ENCODE data around the gene NTRK2.

NTRK2 gene

DNA sequence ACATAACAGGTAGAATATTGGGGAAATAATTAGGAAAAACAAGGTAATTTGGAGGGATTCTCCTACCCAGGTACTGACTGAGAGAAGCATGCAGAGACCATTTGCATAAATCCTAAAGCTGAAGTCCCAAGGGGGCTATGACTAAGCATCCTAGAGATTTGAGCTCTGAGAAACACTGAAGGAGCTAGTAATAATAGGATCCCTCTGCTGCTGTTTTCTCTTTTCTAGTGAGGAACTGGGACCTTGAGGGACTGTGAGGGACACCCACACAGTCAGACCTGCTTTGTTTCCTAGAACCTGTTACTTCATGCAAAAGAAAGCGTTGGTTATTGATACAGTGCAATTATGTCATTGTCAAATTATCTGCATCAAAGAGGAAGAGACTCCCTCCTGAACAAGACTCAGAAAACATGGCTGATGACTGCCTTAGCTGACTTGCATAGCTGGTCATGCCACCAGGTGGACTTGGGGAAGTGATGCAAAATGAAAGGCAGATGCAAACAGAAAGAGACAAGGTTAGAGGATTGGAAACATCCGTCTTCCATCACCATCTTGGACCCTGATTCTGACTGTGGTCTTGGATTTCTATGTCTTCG lies 335.4 kb downstream of the NTRK2 start:
- no peak overlapping the region for H3K4me3 ChIP-seq (ENCODE audit: low read depth, low read length)

DNA sequence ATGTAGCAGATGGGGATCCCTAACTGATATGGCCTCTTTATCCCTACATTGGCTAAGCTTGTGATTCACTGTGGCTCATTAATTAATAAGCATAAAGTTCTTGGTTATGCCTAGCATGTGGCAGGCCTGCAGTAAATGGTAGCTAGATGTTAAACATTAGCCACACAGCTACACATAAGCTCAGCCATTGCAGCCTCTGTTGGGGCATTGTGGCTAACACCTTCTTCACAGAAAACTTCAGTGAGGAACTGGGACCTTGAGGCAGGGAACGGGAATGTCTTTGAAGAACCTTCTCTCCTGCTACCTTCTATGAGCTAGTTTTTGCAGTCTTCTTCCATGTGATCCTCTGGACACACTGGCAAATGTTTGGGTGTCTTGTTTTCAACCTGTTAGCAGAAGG lies 338.2 kb downstream of the NTRK2 start:
- H3K4me3 ChIP-seq (ENCODE audit: low read depth, low read length), result no peak overlapping the region

DNA sequence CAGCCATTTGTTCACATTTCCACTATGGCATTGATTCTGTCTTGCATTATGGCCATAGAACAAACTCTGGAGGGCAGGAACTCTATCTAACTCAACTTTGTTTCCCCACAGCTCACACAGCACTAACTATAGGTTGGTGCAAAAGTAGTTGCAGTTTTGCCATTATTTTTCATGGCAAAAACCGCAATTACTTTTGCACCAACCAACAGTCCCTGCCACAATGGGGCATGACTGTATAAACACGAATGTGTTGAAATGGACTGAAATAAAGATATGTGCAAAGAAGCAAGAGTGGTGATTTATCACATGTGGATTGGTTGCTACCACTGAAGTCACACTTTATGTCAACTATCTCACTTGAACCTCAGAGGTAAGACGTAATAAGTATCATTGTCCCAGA lies 338.7 kb downstream of the NTRK2 start:
- no peak overlapping the region for H3K4me3 ChIP-seq (ENCODE audit: low read depth, low read length)

DNA sequence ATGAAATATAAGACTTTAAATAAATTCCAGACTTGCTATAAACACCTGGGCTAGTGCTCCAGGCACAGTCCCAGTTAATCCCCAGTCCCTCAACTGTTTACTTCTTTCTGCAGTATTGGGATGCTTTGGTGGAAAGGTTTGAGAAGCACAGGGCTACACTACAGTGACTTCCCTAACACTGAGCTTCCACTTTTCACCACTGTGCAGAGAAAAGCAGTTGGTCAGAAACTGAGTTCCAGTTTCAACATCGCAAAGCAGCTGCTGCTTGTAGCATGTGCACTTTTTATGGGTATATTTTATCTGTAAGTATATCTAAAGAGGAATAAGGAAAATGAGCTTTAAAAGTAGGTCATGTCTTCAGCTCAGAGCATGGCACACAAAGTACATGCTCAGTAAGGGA lies 339.7 kb downstream of the NTRK2 start:
- H3K4me3 ChIP-seq (ENCODE audit: low read depth, low read length), result no peak overlapping the region

DNA sequence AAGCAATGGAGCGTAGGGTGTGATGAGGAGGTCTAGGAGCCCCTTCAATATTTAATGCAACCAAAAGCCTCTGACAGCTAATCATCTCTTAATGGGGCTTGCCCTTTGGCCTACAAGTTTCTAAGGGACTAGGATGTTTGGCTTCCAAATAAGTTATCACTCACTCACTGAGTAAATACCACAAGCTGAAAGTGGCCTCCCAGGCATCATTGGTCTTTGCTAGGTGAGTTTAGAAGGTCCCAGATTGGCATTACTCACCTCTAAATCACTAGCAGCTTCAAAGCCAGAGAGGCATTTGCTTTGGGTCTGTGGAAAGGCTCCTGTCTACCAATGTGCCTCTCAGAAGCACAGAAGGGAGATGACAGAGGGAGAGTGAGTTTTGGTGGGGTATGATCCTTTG lies 344.2 kb downstream of the NTRK2 start:
- no peak overlapping the region for H3K4me3 ChIP-seq (ENCODE audit: low read depth, low read length)

DNA sequence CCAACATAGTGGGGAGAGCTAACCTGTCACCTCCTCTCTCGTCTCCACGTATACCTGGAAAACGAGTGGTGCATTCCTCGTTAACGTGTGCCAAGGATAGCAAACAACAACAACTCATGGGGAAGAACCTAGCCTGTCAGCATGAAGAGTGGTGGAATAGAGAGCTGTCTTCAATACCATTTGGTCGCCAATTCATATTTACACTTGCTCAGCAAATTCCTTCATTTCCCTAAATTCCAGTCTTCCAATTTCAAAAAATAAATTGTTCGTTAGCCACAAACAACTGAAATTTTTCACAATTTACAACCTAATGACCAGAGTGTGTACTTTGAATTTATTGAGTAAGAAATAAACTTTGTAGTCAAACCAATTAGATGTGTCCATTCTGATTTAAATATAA lies 344.8 kb downstream of the NTRK2 start:
- no peak overlapping the region for H3K4me3 ChIP-seq (ENCODE audit: low read depth, low read length)

DNA sequence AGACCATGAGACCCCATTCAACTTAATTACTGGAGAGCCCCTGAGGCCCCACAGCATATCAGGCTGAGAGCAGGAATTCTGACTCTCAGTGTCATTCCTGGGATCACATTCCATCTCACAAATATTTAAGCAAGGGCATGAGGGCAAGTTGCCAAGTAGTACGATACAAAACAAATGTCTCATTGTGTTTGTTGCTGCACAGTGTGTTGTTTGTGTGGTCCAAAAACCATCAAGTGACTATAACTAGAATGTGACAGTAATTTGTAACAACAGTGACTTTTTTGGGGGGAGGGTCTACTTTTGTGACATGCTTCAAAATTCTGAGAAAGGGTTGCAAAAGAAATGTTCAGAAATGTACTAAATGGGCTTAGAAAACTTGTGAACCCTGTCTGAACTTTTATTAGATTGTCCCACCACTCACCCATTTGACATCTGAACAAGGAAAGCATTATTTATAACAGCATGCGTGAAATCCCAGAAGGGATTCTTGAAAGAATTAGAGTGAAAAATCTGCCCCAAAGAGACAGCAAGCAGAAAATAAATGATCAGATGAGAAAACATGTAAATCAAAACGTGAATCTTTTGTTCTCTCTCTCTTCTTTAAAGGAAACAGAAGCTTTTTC lies 347.0 kb downstream of the NTRK2 start:
- no peak overlapping the region for H3K4me3 ChIP-seq (ENCODE audit: low read depth, low read length)

DNA sequence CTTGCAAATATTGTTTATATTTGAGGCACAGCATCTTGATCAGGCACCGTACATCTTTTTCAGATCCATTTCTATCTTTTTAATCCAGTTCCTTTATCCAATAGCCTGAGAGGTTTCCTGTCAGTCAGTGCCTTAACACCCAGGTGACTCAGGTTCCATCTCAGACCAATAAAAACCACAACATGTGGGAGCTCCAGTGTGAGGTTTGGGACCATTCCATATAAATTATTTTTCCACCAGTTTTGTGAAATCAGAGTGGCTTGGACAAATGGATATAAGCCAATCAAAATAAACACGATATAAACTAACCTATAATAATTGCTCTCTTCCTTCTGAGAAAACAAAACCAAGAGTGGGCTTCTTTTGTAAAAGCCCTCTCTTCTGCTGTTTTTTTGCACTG lies 351.3 kb downstream of the NTRK2 start:
- H3K4me3 ChIP-seq (ENCODE audit: low read depth, low read length), result no peak overlapping the region

DNA sequence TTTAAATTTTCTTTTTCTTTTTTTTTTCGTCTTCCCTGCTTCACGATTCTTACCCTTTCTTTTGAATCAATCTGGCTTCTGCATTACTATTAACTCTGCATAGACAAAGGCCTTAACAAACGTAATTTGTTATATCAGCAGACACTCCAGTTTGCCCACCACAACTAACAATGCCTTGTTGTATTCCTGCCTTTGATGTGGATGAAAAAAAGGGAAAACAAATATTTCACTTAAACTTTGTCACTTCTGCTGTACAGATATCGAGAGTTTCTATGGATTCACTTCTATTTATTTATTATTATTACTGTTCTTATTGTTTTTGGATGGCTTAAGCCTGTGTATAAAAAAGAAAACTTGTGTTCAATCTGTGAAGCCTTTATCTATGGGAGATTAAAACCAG lies 352.2 kb downstream of the NTRK2 start:
- no peak overlapping the region for H3K4me3 ChIP-seq (ENCODE audit: low read depth, low read length)

DNA sequence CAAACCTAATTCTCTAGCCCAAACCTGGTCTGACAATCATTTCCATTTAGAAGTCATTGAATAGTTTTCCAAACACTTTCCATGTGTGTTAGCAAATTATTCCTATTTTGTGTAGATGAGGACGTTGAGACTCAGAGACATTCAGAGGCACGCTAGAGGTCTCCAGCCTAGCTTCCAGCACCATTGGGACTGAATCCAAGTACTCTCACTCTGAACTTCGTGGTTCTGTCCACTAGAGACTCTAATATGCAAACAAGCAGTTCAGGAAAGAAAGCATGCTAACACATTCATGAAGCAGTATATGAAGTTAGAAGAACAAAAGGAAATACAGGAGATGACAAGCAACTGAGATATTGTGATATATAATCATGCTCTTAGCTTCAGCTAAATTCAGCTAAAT lies 354.8 kb downstream of the NTRK2 start:
- no peak overlapping the region for H3K4me3 ChIP-seq (ENCODE audit: low read depth, low read length)

DNA sequence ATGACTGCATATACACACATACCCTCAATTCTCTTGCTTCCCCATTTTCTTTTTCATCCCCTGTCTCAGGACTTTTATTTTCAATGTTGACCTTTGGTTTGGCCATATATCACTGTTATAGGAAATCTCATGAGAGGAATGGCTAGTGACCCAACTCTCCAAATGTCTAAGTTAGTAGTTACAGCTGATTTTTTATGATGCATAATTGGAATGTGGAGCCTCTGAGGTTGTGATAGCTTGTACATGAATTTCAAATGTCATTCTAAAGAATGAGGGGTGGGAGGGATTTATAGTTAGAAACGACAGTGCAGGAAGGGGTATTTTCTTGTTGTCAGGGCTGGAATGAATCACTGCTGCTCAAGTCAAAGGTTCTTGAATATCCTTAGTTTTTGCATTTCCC lies 356.1 kb downstream of the NTRK2 start:
- no peak overlapping the region for H3K4me3 ChIP-seq (ENCODE audit: low read depth, low read length)

DNA sequence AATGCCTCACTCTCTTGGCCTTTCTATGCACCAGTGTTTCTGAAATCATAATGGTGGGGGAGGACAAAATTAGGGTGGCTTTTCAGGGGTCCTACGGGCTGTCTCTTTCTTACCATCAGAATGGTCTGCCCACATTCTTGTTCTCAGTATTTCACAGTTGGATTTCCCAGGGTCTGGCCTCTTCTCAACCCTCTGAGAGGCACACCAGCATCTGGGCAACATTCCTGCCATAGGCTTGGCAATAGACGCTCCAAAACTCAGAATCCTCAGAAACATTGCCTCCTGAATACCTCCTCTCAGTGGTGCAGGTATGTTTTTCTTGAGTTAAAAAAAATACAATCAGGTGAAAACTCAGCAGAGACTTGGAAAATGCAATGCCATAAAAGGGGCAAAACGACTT lies 358.3 kb downstream of the NTRK2 start:
- no peak overlapping the region for H3K4me3 ChIP-seq (ENCODE audit: low read depth, low read length)

DNA sequence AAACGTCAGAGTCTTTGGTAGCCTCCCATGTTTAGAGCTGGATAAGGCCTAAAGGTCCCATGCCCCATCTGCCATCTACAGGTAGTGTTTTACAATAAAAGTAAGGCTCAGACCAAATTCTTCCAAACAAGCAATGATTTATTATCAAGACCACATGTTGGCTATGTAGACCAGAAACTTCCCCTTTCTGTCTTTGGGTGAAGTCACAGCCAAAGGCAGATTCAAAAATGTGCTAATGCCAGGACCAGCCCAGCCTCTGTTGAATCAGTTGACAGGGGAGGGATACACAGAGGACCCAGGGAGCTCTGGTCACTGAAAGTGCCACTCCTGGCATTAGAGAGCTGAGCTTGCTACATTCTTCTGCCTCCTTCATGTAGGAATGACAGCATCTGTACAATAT lies 360.8 kb downstream of the NTRK2 start:
- H3K4me3 ChIP-seq (ENCODE audit: low read depth, low read length), result no peak overlapping the region

DNA sequence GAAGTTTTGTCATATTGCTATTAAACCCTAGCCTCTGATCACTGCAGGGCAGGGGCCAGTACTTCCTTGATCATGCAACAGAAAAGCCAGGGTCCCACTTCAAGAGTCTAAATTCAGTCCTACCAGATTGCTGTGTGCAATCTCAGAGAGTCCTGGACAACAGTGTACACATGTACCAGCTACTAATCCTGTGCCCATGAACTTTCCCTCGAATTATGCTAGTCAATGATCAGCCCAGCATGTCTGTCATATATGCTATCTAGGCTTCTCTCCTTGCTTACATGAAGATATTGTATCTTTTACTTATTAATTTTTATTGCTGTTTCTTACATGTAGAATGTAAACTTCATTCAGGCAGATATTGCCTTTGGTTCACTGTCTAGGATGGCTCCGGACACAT lies 367.0 kb downstream of the NTRK2 start:
- H3K4me3 ChIP-seq (ENCODE audit: low read depth, low read length), result no peak overlapping the region

DNA sequence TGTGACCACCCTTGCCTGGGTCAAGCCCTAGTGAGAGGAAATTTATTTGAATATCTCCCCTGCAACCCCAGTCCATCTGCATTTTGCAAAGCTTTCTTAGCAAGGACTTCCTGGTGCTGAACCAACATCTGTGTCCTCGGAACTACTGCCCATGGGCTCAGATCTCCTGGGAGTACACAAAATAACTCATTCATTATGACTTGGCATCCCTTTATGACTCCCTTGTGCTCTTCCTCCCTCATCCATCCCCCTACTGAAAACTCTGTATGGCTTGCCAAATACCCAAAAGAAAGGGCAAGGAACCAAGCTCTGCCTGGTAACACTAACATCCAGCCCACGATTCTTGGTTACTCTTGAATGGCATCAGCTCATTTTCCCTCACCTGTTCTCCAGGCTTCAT lies 368.5 kb downstream of the NTRK2 start:
- H3K4me3 ChIP-seq (ENCODE audit: low read depth, low read length), result no peak overlapping the region

DNA sequence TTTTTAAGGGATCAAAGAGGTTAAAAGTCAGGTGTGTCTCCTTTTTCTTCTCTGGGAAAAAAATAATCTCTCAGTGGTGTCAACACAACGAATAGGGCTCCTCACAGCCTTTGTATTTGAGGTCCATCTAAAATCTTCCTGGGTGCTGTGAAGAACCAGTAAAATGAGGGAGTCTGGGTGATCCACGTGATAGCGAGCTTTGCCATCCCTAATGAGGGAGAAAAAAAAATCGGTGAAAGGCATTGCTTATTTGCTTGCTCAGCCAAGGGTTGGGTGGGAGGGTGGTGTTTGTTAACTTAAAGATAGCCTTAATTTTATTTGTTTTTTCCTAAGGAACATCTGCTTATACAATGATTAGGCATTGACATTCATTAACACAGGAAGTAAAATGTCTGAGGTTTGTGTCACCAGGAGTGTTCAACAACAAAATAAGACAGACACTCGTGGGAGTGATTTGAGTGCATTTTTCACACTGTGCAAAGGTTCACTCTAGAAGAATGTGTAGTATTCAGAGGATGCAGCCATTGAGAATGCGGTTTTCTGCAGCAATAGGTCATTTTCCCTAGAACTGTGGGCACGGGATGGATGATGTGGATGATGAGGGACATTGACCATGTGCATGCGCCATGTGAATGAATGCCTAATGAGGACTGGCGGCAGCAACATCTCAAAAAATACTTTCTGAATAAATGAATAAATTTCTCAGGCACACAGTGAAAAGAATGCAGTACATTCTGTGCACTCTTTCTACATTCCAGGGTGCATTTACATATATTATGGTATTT lies 369.5 kb downstream of the NTRK2 start:
- H3K4me3 ChIP-seq (ENCODE audit: low read depth, low read length), result no peak overlapping the region

DNA sequence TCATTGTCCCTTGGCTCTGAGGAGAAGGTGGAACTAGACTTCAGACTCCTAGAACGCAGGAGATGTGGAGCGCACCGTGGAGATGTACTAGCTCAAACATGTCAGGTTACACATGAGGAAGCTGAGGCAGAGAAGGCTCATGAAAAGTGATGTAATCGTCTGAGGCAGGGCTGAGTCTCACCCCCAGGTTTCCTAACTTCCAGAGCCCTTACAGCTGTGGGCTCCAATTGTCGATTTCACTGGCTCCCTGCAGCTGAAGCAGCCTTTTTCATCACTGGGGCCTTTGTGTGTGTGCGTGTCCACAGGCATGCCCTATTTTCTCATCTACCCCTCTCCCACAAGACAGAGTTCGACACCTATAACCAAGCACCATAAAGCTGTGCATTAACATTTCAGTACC lies 370.6 kb downstream of the NTRK2 start:
- no peak overlapping the region for H3K4me3 ChIP-seq (ENCODE audit: low read depth, low read length)

DNA sequence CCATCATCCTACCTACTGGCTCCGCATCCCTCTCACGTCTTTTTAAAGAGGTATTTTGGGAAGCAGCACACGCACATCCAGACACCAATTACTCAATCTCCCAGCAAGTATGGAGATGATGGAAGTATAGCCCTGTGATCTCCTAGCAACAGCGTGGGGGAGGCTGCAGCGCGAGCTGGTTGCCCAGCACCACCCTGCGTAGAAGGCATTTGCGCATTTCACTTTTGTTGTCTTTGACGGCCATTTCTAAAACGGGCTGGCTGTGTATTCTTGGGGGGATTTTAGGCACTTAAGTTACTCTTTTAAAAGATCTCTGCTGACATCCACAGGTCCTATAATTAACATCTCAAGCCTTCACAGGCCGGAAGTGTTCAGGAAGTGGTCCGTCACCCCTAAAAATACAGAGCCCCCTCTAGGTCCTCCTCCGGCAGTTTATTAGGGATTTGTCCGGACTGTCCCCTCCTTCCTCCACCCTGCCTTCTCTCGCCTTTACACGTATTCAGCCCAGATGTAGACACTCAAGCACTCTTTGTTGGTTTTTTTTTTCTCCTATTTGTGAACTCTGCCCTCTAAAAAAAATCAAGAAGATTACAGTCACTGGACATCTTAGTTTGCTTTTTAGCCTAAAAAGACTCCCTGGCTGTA lies 371.4 kb downstream of the NTRK2 start:
- H3K4me3 ChIP-seq (ENCODE audit: low read depth, low read length), result no peak overlapping the region

DNA sequence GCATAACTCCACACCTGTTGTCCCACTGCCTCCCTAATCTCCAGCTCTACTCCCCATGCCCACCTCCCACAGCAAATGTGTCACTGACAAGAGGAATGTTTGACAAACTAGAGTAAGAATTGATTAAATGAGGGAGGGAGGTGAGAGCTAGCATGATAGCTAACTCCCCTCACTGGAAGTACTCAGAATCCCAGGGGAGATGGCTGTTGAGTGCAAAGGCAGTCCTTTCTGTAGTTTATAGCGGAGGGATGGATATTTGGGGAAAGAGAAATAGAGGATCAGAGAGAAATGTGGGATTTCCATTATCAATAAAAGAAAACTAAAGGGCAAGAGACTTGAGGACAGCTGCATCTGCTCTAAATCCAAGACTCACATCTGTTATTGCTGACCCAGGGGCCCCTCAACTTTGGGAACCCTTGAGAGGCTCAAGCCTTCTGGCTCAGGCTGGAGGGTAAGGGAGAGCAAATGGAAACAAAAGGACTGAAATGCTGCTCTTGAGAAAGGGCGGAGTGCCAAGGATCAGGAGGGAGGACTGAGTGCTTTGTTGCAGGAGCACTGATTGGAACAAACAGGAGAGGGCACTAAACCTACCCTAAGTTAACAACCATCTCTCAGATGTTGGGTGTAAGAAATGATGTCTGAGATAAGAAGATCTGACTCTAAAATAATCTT lies 372.1 kb downstream of the NTRK2 start:
- no peak overlapping the region for H3K4me3 ChIP-seq (ENCODE audit: low read depth, low read length)

DNA sequence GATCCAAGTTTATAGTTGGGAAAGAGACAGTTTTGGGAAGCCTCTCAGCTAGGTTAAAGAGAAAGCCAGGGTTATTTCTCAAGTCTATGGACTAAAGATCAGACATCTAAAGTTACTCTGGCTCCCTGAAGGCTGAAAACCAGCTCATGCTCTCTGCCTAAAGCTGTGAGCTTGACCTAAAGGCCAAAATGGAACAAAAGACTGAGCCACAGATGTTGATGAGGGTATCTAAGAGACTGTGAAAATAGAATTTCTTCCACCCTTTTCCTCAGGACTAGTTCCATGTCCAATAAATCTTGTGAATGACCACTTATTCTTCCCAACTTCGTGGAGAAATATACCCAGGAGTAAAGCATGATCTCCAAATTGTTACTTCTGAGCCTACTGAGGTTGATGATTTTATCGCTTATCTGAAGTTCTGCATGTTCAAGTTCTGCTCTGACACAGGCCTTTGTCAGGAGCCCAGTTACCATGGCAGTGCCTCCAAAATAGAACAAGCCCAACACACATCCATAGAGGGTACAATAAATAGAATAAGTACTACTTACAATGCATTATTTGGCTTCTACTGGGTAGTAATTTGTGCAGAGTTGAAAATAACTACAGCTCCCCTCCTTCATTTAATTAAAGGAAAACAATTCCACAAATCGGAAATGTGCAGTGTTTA lies 373.6 kb downstream of the NTRK2 start:
- no peak overlapping the region for H3K4me3 ChIP-seq (ENCODE audit: low read depth, low read length)

DNA sequence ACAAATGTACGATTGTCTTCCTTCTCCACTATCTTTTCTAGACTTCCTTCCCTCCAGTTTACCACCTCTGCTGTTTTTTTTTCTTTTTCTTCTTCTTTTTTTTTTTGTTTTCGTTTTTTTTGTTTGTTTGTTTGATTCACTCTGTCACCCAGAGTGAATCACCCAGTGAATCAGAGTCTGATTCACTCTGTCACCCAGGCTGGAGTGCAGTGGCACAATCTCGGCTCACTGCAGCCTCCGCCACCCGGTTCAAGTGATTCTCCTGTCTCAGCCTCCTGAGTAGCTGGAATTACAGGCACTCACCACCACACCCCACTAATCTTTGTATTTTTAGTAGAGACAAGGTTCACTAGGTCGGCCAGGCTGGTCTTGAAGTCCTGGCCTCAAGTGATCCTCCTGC lies 375.7 kb downstream of the NTRK2 start:
- H3K4me3 ChIP-seq (ENCODE audit: low read depth, low read length), result no peak overlapping the region

Measured in iPS-11a (cell line).